Measurements from ENCODE around the gene RYR1.

DNA sequence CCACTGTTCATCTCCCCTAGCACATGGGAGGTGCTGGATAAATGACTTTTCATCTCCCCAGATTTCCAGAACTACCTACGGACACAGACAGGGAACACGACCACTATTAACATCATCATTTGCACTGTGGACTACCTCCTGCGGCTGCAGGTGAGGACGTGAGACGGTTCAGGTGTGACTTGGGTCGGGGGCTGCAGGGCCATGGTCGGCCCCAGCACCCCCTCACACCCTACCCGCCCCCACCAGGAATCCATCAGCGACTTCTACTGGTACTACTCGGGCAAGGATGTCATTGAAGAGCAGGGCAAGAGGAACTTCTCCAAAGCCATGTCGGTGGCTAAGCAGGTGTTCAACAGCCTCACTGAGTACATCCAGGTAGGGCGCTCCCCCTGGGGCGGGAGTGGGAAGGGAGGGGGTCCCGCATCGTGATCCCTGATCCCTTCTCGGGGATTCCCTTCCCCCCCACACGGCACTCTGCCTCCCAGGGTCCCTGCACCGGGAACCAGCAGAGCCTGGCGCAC, 109.9 kb downstream of the RYR1 start:
- no peak for TF ChIP-seq CTCF (IDR thresholded peaks at IDR 0.05; ENCODE audit: low read length)
- no peak for TF ChIP-seq EZH2 (optimal IDR thresholded peaks at IDR 0.05; ENCODE audit: low read depth, low read length)
- no peak for TF ChIP-seq EZH2phosphoT487 (IDR thresholded peaks at IDR 0.05; ENCODE audit: low read length)

Measured in MM.1S (cell line).